H1 (cell line): ENCODE measurements around the gene DMBX1. TPM values are rescaled to one million over a fixed set of nuclear protein-coding genes. Genes with fewer than 3 reads are reported as not detected.

ENCODE experiments used
- ASH2L ChIP-seq: fragments of 200-600, 300-600 bp; sonication (generic); IDR thresholded peaks from one replicate; pipeline ENCODE4 v1.7.1; 2017; ENCODE audit warnings: low read length
- ATF2 ChIP-seq: IDR thresholded peaks from 2 replicates; pipeline ENCODE4 v1.6.1; 2012; ENCODE audit warnings: low read length, inconsistent platforms
- CHD2 ChIP-seq: IDR thresholded peaks from 2 replicates; pipeline ENCODE4 v1.6.1; 2012; ENCODE audit warnings: low read length, improper control_type of control experiment
- EP300 ChIP-seq, 2 experiments: IDR thresholded peaks; 1 replicate in 1 of 2; 2 replicates in 1 of 2; pipeline ENCODE4 v1.6.1; 2011 to 2012; ENCODE audit warnings: low read depth in 2 of 2, low read length in 2 of 2, mild to moderate bottlenecking in 2 of 2, borderline replicate concordance in 1 of 2, inconsistent platforms in 1 of 2, moderate library complexity in 1 of 2
- HDAC6 ChIP-seq: IDR thresholded peaks from one replicate; pipeline ENCODE4 v1.7.1; 2012; ENCODE audit warnings: low read depth, mild to moderate bottlenecking, inconsistent platforms, low read length, moderate library complexity
- POLR2AphosphoS5 ChIP-seq: IDR thresholded peaks from 2 replicates; pipeline ENCODE4 v1.6.1; 2011; ENCODE audit warnings: low read depth, low read length
- SIN3A ChIP-seq, 2 experiments: IDR thresholded peaks in 1 of 2; conservative IDR thresholded peaks in 1 of 2; 2 replicates each; pipeline ENCODE4 v1.6.1; 2011 to 2012; ENCODE audit warnings: low read length in 2 of 2, improper control_type of control experiment in 1 of 2, low read depth in 1 of 2, mild to moderate bottlenecking in 1 of 2
- SIX5 ChIP-seq: IDR thresholded peaks from 2 replicates; pipeline ENCODE4 v1.6.1; 2011; ENCODE audit warnings: mild to moderate bottlenecking, low read depth, low read length
- SRF ChIP-seq: IDR thresholded peaks from 2 replicates; pipeline ENCODE4 v1.6.1; 2011; ENCODE audit warnings: mild to moderate bottlenecking, low read depth, low read length, moderate library complexity
- polyA plus RNA-seq, 7 experiments: library from polyadenylated mRNA; depleted of rRNA in 3 of 7; stranded (reverse) in 5 of 7; unstranded in 2 of 7; fragments of >200 nt in 5 of 7; fragments of 200-250 nt in 2 of 7; gene quantifications; 1 replicate in 5 of 7; 2 replicates in 1 of 7; 4 replicates in 1 of 7; pipeline versions ENCODE4 v1.2.1 to v1.2.3, GENCODE V29; 2011 to 2013; ENCODE audit warnings: missing spikeins in 2 of 7, mixed read lengths in 2 of 7
- total RNA-seq: library from RNA; stranded (reverse); fragmentation: NEBNext Ultra II Directional; extraction: Animal tissue kit (Norgen Biotek cat#: 25700); gene quantifications from 2 replicates; pipeline ENCODE4 v1.2.1, GENCODE V29; 2021
- TF ChIP-seq, protein P1 (sequence below): fragments of 300-600 bp; sonication (generic); IDR thresholded peaks from 2 replicates; pipeline ENCODE4 v1.7.1; 2012; ENCODE audit warnings: low read length, moderate library complexity, mild to moderate bottlenecking, inconsistent platforms; ENCODE audit not compliant: insufficient replicate concordance

DMBX1 gene
- total and polyA plus RNA-seq, 2 of the 8 experiments (the other 6 are each of a cell fraction or from before 2014, with no cell fraction given): 0.23 to 0.30 TPM

DNA sequence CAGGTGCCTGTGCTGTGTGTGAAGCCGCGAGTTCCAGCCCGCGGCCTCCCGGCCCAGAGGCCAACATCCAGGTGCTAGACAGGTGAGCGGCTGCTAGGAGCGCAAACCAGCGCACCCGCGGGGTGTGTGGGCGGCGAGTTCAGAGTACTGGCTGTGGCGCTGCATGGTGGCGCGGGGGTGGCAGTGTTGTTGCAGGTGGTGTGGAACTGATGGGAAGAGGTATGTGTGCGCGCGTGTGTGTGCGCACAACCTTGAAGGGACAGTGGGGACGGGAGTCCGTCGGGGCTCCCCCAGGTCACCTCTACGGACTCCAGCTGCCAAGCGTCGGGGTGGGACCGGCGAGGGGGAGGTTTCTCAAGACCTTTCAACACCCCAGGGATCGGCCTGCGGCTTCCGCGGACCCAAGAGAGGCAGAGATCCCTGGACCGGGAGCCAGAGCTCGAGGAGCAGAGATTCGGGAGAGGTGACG is 433 bp upstream of the DMBX1 start (continued):
- TF ChIP-seq CHD2 (no peak), HDAC6 (no peak), ASH2L (no peak), EP300 (IDR thresholded peaks at IDR 0.05; ENCODE audit: borderline replicate concordance in 1 of 2, low read depth in 2 of 2, low read length in 2 of 2) (no peak), SRF (no peak), ATF2 (no peak), SIX5 (no peak), POLR2AphosphoS5 (no peak), SIN3A (conservative IDR thresholded peaks at IDR 0.05 in 1 of 2, IDR thresholded peaks at IDR 0.05 in 1 of 2; ENCODE audit: low read depth in 1 of 2, low read length in 2 of 2) (no peak)
- TF ChIP-seq, protein P1, sequence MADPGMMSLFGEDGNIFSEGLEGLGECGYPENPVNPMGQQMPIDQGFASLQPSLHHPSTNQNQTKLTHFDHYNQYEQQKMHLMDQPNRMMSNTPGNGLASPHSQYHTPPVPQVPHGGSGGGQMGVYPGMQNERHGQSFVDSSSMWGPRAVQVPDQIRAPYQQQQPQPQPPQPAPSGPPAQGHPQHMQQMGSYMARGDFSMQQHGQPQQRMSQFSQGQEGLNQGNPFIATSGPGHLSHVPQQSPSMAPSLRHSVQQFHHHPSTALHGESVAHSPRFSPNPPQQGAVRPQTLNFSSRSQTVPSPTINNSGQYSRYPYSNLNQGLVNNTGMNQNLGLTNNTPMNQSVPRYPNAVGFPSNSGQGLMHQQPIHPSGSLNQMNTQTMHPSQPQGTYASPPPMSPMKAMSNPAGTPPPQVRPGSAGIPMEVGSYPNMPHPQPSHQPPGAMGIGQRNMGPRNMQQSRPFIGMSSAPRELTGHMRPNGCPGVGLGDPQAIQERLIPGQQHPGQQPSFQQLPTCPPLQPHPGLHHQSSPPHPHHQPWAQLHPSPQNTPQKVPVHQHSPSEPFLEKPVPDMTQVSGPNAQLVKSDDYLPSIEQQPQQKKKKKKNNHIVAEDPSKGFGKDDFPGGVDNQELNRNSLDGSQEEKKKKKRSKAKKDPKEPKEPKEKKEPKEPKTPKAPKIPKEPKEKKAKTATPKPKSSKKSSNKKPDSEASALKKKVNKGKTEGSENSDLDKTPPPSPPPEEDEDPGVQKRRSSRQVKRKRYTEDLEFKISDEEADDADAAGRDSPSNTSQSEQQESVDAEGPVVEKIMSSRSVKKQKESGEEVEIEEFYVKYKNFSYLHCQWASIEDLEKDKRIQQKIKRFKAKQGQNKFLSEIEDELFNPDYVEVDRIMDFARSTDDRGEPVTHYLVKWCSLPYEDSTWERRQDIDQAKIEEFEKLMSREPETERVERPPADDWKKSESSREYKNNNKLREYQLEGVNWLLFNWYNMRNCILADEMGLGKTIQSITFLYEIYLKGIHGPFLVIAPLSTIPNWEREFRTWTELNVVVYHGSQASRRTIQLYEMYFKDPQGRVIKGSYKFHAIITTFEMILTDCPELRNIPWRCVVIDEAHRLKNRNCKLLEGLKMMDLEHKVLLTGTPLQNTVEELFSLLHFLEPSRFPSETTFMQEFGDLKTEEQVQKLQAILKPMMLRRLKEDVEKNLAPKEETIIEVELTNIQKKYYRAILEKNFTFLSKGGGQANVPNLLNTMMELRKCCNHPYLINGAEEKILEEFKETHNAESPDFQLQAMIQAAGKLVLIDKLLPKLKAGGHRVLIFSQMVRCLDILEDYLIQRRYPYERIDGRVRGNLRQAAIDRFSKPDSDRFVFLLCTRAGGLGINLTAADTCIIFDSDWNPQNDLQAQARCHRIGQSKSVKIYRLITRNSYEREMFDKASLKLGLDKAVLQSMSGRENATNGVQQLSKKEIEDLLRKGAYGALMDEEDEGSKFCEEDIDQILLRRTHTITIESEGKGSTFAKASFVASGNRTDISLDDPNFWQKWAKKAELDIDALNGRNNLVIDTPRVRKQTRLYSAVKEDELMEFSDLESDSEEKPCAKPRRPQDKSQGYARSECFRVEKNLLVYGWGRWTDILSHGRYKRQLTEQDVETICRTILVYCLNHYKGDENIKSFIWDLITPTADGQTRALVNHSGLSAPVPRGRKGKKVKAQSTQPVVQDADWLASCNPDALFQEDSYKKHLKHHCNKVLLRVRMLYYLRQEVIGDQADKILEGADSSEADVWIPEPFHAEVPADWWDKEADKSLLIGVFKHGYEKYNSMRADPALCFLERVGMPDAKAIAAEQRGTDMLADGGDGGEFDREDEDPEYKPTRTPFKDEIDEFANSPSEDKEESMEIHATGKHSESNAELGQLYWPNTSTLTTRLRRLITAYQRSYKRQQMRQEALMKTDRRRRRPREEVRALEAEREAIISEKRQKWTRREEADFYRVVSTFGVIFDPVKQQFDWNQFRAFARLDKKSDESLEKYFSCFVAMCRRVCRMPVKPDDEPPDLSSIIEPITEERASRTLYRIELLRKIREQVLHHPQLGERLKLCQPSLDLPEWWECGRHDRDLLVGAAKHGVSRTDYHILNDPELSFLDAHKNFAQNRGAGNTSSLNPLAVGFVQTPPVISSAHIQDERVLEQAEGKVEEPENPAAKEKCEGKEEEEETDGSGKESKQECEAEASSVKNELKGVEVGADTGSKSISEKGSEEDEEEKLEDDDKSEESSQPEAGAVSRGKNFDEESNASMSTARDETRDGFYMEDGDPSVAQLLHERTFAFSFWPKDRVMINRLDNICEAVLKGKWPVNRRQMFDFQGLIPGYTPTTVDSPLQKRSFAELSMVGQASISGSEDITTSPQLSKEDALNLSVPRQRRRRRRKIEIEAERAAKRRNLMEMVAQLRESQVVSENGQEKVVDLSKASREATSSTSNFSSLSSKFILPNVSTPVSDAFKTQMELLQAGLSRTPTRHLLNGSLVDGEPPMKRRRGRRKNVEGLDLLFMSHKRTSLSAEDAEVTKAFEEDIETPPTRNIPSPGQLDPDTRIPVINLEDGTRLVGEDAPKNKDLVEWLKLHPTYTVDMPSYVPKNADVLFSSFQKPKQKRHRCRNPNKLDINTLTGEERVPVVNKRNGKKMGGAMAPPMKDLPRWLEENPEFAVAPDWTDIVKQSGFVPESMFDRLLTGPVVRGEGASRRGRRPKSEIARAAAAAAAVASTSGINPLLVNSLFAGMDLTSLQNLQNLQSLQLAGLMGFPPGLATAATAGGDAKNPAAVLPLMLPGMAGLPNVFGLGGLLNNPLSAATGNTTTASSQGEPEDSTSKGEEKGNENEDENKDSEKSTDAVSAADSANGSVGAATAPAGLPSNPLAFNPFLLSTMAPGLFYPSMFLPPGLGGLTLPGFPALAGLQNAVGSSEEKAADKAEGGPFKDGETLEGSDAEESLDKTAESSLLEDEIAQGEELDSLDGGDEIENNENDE: no peak
